ENCODE measurements around the gene REXO4. TPM values are rescaled to one million over a fixed set of nuclear protein-coding genes. Genes with fewer than 3 reads are reported as not detected.

Gene REXO4
- total and polyA plus RNA-seq, 2 experiments from 2014 or later: 31.1 to 36.3 TPM

- H3K9me2 ChIP-seq (ENCODE audit: insufficient read depth): no peaks in the 10 kb centered on the region
- peaks cover 36% of the 10 kb centered on the region for H3K79me2 ChIP-seq (replicated peaks; ENCODE audit: insufficient read depth)
- DNase-seq (ENCODE audit: low spot score) (peak; percentile 18), ATAC-seq (no peak)
- Mint-ChIP-seq H3K9me3 (peaks cover 8% of the 10 kb centered on the region; the same call in 2 of the 3 replicates), H3K36me3 (ENCODE audit: low read depth) (peaks cover 25% of the 10 kb centered on the region), H3K27me3 (ENCODE audit: insufficient read depth, low read depth, poor library complexity) (peaks cover 16% of the 10 kb centered on the region), H3K27ac (peak overlapping the region; percentile 34; the same call in 1 of the 2 replicates), H3K4me1 (peaks cover 35% of the 10 kb centered on the region), H3K4me3 (peak overlapping the region; percentile 96)
- H3K4me2 ChIP-seq: peak overlapping the region; percentile 91
- peaks cover 10% of the 10 kb centered on the region for H3F3A ChIP-seq (replicated peaks; ENCODE audit: low read depth)
- H3K27me3 ChIP-seq (ENCODE audit: insufficient read depth): no peaks in the 10 kb centered on the region
- no peak overlapping the region for H2AFZ ChIP-seq
- peaks cover 5% of the 10 kb centered on the region; the same call in 1 of the 2 replicates for H4K20me1 ChIP-seq (replicated peaks; ENCODE audit: insufficient read depth)
- TF ChIP-seq ZNF462 (CRISPR knock-in tag; IDR thresholded peaks at IDR 0.05) (no peak), POLR2AphosphoS5 (IDR thresholded peaks at IDR 0.05; ENCODE audit: low read depth) (no peak), REST (IDR thresholded peaks at IDR 0.05; ENCODE audit: unreplicated experiment) (no peak), ZNF331 (CRISPR knock-in tag; IDR thresholded peaks at IDR 0.05; ENCODE audit: low read depth) (no peak), NANOG (IDR thresholded peaks at IDR 0.05; ENCODE audit: borderline replicate concordance) (no peak)
- H3K27ac ChIP-seq (ENCODE audit: low read depth): no peak overlapping the region
- H3K4me1 ChIP-seq (ENCODE audit: insufficient read depth): peaks cover 7% of the 10 kb centered on the region
- H3K36me3 ChIP-seq (ENCODE audit: insufficient read depth): no peaks in the 10 kb centered on the region
- H3K4me3 ChIP-seq: peak overlapping the region; percentile 97
Observed at GRCh38 chr9:133419005-133419404, 1.2 kb upstream of the REXO4 start.

Data from GM23338 (cell line).